Activated CD8-positive, alpha-beta memory T cell treated with anti-CD3 and anti-CD28 coated beads for 36 hours (primary cell): ENCODE data around the gene EFNA5. TPM values are rescaled to one million over a fixed set of nuclear protein-coding genes. Genes with fewer than 3 reads are reported as not detected.

Source experiments
- CTCF ChIA-PET: fragments of 350-600 bp; sonication (Branson Sonifier 250); formaldehyde crosslinking; loops from one replicate; lab custom pipeline; 2021; ENCODE audit warnings: antibody characterized with exemption; lab: Charles Lee
- POLR2A ChIA-PET: fragments of 350-600 bp; sonication (Branson Sonifier 250); formaldehyde crosslinking; loops from one replicate; lab custom pipeline; 2021; ENCODE audit warnings: antibody characterized with exemption; lab: Charles Lee
- total RNA-seq, 2 experiments: library from RNA; stranded (reverse); gene quantifications; one replicate each; pipeline ENCODE4 v1.2.3, GENCODE V29; 2021

The EFNA5 gene
- total RNA-seq, 2 experiments from 2014 or later = not detected

GRCh38 chr5:107338335-107338734, 332.4 kb downstream of the EFNA5 start:
- ChIA-PET POLR2A (no interaction called here), CTCF (no interaction called here)

GRCh38 chr5:107337281-107337680, 333.5 kb downstream of the EFNA5 start:
- ChIA-PET CTCF (no interaction called here), POLR2A (interaction anchor here (0.5 kb wide), 1 partner anchor 751 kb away, joined by 5 read pairs; no protein-coding TSS in a partner anchor)

- CTCF ChIA-PET = no interaction called here
These were observed 338.9 kb downstream of the EFNA5 start for GRCh38 chr5:107331882-107332281.

GRCh38 chr5:107331312-107331711, 339.4 kb downstream of the EFNA5 start:
- ChIA-PET CTCF (no interaction called here), POLR2A (no interaction called here)

More at GRCh38 chr5:107331882-107332281, 338.9 kb downstream of the EFNA5 start:
- POLR2A ChIA-PET = no interaction called here

- CTCF ChIA-PET = no interaction called here
- POLR2A ChIA-PET = no interaction called here
These were observed 339.8 kb downstream of the EFNA5 start for GRCh38 chr5:107330903-107331302.

- ChIA-PET CTCF (no interaction called here), POLR2A (no interaction called here)
These were observed 340.9 kb downstream of the EFNA5 start for GRCh38 chr5:107329850-107330249.
